K562 (cell line): ENCODE measurements around the gene CBFA2T2. TPM values are rescaled to one million over a fixed set of nuclear protein-coding genes. Genes with fewer than 3 reads are reported as not detected.

Experiments
- BACH1 ChIP-seq: fragments of 200-800 bp; sonication (Bioruptor generic); IDR thresholded peaks from 2 replicates; pipeline ENCODE4 v1.6.1; 2016; ENCODE audit warnings: missing genetic modification characterization, missing compliant biosample characterization
- CAMTA2 ChIP-seq: fragments of 250-450 bp; sonication (Bioruptor Pico); conservative IDR thresholded peaks from 2 replicates; pipeline ENCODE4 v1.5.1; 2022
- CHD1 ChIP-seq: fragments of 200-600 bp; sonication (generic); IDR thresholded peaks from one replicate; pipeline ENCODE4 v1.6.1; 2012; ENCODE audit warnings: mild to moderate bottlenecking, moderate library complexity, low read length, inconsistent platforms
- ELF4 ChIP-seq: fragments of 450-650 bp; formaldehyde crosslinking; IDR thresholded peaks from 2 replicates; pipeline ENCODE4 v1.4.0; 2022; ENCODE audit warnings: missing genetic modification characterization
- HNRNPLL ChIP-seq: fragments of 200-400 bp; formaldehyde crosslinking; IDR thresholded peaks from 2 replicates; pipeline ENCODE4 v1.6.1; 2017; ENCODE audit warnings: low read length, low read depth, mild to moderate bottlenecking; ENCODE audit not compliant: poor library complexity, severe bottlenecking
- IFI16 ChIP-seq: fragments of 250-450 bp; sonication (Bioruptor Pico); IDR thresholded peaks from 2 replicates; pipeline ENCODE4 v2.1.2; 2022; ENCODE audit warnings: mild to moderate bottlenecking, inconsistent platforms
- MEF2A ChIP-seq: IDR thresholded peaks from 2 replicates; pipeline ENCODE4 v1.6.1; 2011; ENCODE audit warnings: low read depth, mild to moderate bottlenecking, low read length, moderate library complexity; ENCODE audit not compliant: control insufficient read depth
- NFIC ChIP-seq: fragments of 450-650 bp; IDR thresholded peaks from 2 replicates; pipeline ENCODE4 v1.6.1; 2017; ENCODE audit warnings: mild to moderate bottlenecking, inconsistent platforms
- NR2C2 ChIP-seq, 2 experiments: fragments of 200-800 bp in 1 of 2; sonication (Bioruptor generic) in 1 of 2; sonication (generic) in 1 of 2; formaldehyde crosslinking in 1 of 2; IDR thresholded peaks; 2 replicates each; pipeline versions ENCODE4 v1.6.1 to v1.8.0; 2016 to 2022; ENCODE audit warnings: mild to moderate bottlenecking in 1 of 2, missing compliant biosample characterization in 1 of 2, missing genetic modification characterization in 1 of 2, missing genetic modification reagents in 1 of 2
- POLR2AphosphoS2 ChIP-seq: IDR thresholded peaks from 2 replicates; pipeline ENCODE4 v1.6.1; 2012; ENCODE audit warnings: low read length, improper control_type of control experiment
- RBM22 ChIP-seq: fragments of 200-400 bp; formaldehyde crosslinking; IDR thresholded peaks from 2 replicates; pipeline ENCODE4 v1.6.1; 2018; ENCODE audit warnings: low read length, low read depth; ENCODE audit not compliant: poor library complexity, severe bottlenecking
- RNF2 ChIP-seq: sonication (generic); IDR thresholded peaks from 2 replicates; pipeline ENCODE4 v1.6.1; 2016
- RNF219 ChIP-seq: fragments of 250-450 bp; sonication (Bioruptor Pico); IDR thresholded peaks from 2 replicates; pipeline ENCODE4 v1.5.0; 2022; ENCODE audit warnings: mild to moderate bottlenecking
- ZKSCAN3 ChIP-seq: fragments of 250-450 bp; sonication (Bioruptor Pico); IDR thresholded peaks from 2 replicates; pipeline ENCODE4 v1.4.0; 2020
- ZNF140 ChIP-seq: fragments of 250-450 bp; sonication (Bioruptor Pico); IDR thresholded peaks from 2 replicates; pipeline ENCODE4 v1.8.0; 2021; ENCODE audit warnings: moderate library complexity, mild to moderate bottlenecking, inconsistent platforms
- ZNF584 ChIP-seq: fragments of 200-800 bp; sonication (Bioruptor generic); IDR thresholded peaks from 2 replicates; pipeline ENCODE4 v1.6.1; 2016; ENCODE audit warnings: low read depth, mild to moderate bottlenecking, missing genetic modification characterization, missing compliant biosample characterization
- polyA plus RNA-seq, 8 experiments: library from polyadenylated mRNA; depleted of rRNA in 4 of 8; stranded (reverse) in 5 of 8; unstranded in 3 of 8; fragments of >200 nt; fragmentation: Nextera tagmentation in 2 of 8; fragmentation: Illumina TruSeq in 1 of 8; extraction: Ambion mirVana in 2 of 8; extraction: Trizol in 1 of 8; gene quantifications; 2 replicates each; pipeline versions ENCODE4 v1.2.1 to v1.2.3, GENCODE V29; 2011 to 2014; ENCODE audit warnings: inconsistent platforms in 1 of 8, missing spikeins in 1 of 8
- total RNA-seq, 7 experiments: library from RNA; depleted of rRNA in 6 of 7; stranded (reverse); fragments of >200 nt in 6 of 7; fragmentation: Illumina TruSeq in 2 of 7; extraction: Trizol in 2 of 7; gene quantifications; 2 replicates each; pipeline versions ENCODE4 v1.2.1 to v1.2.3, GENCODE V29; 2011 to 2021; ENCODE audit warnings: low replicate concordance in 1 of 7
- TF ChIP-seq, protein P1 (sequence below): fragments of 250-450 bp; sonication (Bioruptor Pico); IDR thresholded peaks from 2 replicates; pipeline ENCODE4 v1.4.0; 2020; ENCODE audit warnings: borderline replicate concordance
- TF ChIP-seq, protein P2 (sequence below): fragments of 450-650 bp; IDR thresholded peaks from 2 replicates; pipeline ENCODE4 v1.6.1; 2017; ENCODE audit warnings: antibody characterized with exemption, mild to moderate bottlenecking
- TF ChIP-seq, protein P3 (sequence below): sonication (generic); formaldehyde crosslinking; IDR thresholded peaks from 2 replicates; pipeline ENCODE4 v1.9.0; 2022; ENCODE audit warnings: mild to moderate bottlenecking, missing genetic modification reagents

CBFA2T2 gene
- total and polyA plus RNA-seq, 9 of the 15 experiments (the other 6 are each of a cell fraction or from before 2014, with no cell fraction given) = 0.27 to 9.6 (median 5.8) TPM

DNA sequence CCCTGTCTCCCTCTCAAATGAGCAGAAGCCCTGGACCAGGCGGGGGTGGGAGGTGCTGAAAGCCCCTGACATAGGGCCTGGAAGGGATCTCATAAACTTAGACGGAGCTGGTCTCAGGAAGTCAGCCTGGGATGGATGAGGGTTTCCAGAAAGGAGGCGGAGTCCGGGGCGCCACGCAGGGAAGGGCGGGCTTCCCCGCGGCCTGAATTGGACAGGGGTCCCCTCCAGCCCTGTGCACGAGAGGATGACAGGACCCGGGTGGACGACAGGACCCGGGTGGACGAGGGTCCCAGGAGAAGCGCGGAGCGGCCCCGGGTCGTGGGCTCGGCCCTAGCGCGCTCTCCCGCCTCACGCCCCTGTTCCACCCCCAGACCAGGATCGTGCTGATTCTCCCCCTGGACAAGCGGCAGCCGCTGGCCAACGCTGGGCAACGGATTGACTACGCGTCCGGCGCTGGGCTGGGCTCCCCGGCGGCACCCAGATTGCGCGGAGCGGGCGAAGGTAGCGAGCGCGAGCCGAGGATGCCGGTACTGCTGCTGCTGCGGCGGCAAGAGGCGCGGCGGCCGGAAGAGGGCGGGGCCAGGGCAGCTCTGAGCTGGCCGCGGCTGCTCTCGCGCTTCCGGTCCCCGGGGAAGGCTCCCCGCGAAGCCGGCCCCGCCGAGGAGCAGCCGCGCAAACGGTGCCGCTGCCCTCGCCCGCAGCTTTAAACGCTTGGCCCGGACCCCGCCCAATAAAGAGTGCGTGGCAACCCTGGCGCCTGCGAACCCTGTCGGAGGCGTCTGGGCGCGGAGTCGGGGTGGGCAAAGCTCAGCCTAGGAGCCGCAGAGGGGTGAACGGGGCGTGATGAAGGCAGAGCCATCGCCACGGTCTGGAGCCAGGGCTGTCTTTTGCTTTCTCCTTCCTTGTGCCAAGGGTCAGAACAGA is 173.5 kb downstream of the CBFA2T2 start (continued):
- TF ChIP-seq, protein P1, sequence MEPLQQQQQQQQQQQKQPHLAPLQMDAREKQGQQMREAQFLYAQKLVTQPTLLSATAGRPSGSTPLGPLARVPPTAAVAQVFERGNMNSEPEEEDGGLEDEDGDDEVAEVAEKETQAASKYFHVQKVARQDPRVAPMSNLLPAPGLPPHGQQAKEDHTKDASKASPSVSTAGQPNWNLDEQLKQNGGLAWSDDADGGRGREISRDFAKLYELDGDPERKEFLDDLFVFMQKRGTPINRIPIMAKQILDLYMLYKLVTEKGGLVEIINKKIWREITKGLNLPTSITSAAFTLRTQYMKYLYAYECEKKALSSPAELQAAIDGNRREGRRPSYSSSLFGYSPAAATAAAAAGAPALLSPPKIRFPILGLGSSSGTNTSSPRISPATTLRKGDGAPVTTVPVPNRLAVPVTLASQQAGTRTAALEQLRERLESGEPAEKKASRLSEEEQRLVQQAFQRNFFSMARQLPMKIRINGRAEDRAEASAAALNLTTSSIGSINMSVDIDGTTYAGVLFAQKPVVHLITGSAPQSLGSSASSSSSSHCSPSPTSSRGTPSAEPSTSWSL = 0 out of 2 replicates have a peak, but pooled peaks have one; percentile 47
- no peak for TF ChIP-seq BACH1
- TF ChIP-seq, protein P2, sequence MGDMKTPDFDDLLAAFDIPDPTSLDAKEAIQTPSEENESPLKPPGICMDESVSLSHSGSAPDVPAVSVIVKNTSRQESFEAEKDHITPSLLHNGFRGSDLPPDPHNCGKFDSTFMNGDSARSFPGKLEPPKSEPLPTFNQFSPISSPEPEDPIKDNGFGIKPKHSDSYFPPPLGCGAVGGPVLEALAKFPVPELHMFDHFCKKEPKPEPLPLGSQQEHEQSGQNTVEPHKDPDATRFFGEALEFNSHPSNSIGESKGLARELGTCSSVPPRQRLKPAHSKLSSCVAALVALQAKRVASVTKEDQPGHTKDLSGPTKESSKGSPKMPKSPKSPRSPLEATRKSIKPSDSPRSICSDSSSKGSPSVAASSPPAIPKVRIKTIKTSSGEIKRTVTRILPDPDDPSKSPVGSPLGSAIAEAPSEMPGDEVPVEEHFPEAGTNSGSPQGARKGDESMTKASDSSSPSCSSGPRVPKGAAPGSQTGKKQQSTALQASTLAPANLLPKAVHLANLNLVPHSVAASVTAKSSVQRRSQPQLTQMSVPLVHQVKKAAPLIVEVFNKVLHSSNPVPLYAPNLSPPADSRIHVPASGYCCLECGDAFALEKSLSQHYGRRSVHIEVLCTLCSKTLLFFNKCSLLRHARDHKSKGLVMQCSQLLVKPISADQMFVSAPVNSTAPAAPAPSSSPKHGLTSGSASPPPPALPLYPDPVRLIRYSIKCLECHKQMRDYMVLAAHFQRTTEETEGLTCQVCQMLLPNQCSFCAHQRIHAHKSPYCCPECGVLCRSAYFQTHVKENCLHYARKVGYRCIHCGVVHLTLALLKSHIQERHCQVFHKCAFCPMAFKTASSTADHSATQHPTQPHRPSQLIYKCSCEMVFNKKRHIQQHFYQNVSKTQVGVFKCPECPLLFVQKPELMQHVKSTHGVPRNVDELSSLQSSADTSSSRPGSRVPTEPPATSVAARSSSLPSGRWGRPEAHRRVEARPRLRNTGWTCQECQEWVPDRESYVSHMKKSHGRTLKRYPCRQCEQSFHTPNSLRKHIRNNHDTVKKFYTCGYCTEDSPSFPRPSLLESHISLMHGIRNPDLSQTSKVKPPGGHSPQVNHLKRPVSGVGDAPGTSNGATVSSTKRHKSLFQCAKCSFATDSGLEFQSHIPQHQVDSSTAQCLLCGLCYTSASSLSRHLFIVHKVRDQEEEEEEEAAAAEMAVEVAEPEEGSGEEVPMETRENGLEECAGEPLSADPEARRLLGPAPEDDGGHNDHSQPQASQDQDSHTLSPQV = peak; percentile 80
- no peak for TF ChIP-seq ZKSCAN3 (CRISPR knock-in tag)
- TF ChIP-seq IFI16 (CRISPR knock-in tag) = no peak
- TF ChIP-seq CAMTA2 = peak; percentile 86; the same call in 1 of the 2 replicates
- TF ChIP-seq ZNF140 = no peak
- TF ChIP-seq RNF2 = no peak
- no peak; the same call in 1 of the 2 replicates for TF ChIP-seq POLR2AphosphoS2
- TF ChIP-seq MEF2A = no peak
- TF ChIP-seq RNF219 (CRISPR knock-in tag) = no peak
- no peak for TF ChIP-seq ZNF584 (CRISPR knock-in tag)
- peak; percentile 91 for TF ChIP-seq RBM22
- TF ChIP-seq, protein P3, sequence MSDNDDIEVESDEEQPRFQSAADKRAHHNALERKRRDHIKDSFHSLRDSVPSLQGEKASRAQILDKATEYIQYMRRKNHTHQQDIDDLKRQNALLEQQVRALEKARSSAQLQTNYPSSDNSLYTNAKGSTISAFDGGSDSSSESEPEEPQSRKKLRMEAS (CRISPR knock-in tag) = no peak; the same call in 1 of the 2 replicates
- TF ChIP-seq NFIC = peak; percentile 39
- peak; percentile 63 for TF ChIP-seq CHD1
- no peak for TF ChIP-seq ELF4 (CRISPR knock-in tag)
- TF ChIP-seq NR2C2 (CRISPR knock-in tag; IDR thresholded peaks at IDR 0.05) = no peak
- peak; percentile 53; the same call in 1 of the 2 replicates for TF ChIP-seq NR2C2 (tag; IDR thresholded peaks at IDR 0.05)
- peak; percentile 65 for TF ChIP-seq HNRNPLL
